HG03565 (cell line): ENCODE results near the gene SH3RF1.
"Not testable (repeated sequence)": the region's sequence is repeated elsewhere in the genome, so short reads cannot be mapped to it uniquely, and the experiment has no call there.

Source experiments
- ATAC-seq: cut with Tn5 transposase; IDR thresholded peaks from one replicate; pipeline ENCODE4 v1.9.1; 2021; ENCODE audit warnings: mild to moderate bottlenecking, moderate library complexity; ENCODE audit not compliant: unreplicated experiment

SH3RF1 gene

DNA sequence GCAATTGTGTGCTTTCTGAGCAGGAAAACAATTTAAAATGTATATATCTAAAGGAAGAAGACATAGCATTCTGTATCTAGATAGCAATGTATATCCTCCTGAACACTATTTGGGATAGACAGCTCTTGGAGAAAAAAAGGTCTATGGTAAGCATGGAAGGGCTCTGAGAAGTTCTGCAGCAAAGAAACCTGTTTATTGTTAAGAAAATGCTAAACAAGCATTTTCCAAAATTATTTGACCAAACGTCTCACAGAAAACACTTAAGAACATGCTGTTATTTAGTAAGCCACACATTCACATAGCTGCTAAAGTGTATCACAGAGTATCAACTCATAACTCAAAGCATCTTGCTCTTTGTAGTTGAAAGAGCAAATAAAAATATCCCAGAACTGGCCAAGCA lies 67.9 kb downstream of the SH3RF1 start:
- ATAC-seq: no peak

DNA sequence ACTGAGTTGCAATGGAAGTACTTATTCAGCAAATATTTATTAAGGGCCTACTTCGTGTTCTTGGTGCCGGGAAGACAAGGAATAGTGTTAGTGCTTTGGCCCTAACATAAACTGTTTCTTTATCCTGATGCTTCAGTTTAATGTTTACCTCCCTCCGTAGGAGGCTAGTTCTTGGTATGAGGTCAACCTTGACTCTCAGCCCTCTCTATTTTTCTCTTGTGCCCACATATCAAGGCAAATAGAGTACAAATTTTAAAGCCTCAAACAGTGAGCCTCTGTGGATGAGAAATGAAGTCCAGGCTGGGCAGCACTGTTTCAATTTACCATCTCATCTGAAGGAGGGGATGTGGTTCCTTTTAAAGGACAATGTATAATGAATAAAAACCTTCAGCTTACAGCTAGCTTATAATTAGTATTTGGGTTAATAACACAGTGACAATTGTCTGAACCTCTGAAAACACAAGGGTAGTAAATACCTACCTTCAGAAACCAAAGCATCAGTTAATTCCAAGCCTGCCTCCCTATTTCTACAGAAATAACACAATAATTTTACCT lies 68.5 kb downstream of the SH3RF1 start:
- no peak for ATAC-seq

GRCh38 chr4:169201222-169202144 lies 69.3 kb downstream of the SH3RF1 start:
- ATAC-seq: no peak

GRCh38 chr4:169200361-169201030 lies 70.3 kb downstream of the SH3RF1 start:
- ATAC-seq: no peak

DNA sequence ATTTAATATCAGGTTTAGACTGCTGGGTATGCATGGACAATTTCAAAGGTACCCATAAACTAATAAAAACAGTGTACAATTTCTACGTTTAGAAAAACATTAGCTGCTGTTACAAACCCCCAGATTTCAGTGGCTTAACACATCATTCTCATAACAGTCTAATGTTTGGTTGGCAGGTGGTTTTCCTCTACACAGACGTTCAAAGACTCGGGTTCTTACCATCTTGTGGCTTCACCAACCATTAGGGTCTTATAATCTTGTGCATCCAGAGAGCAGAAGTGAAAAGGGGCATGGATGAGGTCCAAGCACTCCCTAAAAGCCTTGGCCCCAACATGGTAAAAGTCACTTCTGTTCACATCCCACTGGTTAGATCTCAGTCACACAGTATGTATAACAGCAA lies 71.6 kb downstream of the SH3RF1 start:
- no peak for ATAC-seq

- no peak for ATAC-seq
These were observed 72.6 kb downstream of the SH3RF1 start for GRCh38 chr4:169198167-169198566.

- not testable (repeated sequence) for ATAC-seq
These were observed 73.5 kb downstream of the SH3RF1 start for GRCh38 chr4:169197206-169197605.

- ATAC-seq: no peak
These were observed 75.7 kb downstream of the SH3RF1 start for GRCh38 chr4:169195032-169195431.

DNA sequence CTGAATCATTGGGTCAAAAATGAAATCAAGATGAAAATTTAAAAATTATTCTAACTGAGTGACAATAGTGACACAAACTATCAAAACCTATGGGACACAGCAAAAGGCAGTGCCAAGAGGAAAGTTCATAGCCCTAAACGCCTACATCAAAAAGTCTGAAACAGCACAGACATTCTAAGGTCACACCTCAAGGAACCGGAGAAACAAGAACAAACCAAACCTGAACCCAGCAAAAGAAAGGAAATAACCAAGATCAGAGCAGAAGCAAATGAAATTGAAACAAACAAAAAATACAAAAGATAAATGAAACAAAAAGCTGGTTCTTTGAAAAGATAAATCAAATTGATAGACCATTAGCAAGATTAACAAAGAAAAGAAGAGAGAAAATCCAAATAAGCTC lies 80.8 kb downstream of the SH3RF1 start:
- ATAC-seq: not testable (repeated sequence)

GRCh38 chr4:169189372-169189771 lies 81.4 kb downstream of the SH3RF1 start:
- peak; percentile 75 for ATAC-seq

DNA sequence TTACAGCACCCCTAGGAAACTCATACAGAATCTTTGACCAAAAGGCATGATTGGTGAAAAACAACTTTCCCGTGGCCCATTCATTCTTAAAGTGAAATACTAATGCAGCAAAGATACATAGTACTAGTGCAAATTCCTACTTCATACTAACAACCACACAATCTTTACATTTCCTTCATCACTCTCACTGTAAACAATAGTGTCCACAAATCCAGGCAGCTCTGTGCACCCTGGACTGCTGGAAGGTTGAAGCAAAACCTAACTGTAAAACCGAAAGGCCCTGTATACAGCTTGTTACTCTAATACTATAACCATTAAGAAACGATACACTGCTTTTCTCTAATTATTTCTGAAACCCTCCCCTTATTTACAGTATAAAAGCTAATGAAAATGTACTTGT lies 82.6 kb downstream of the SH3RF1 start:
- ATAC-seq: no peak

- no peak for ATAC-seq
These were observed 85.4 kb downstream of the SH3RF1 start for GRCh38 chr4:169185133-169185956.

GRCh38 chr4:169184686-169185085 lies 86.1 kb downstream of the SH3RF1 start:
- ATAC-seq: no peak

- ATAC-seq: no peak
These were observed 86.5 kb downstream of the SH3RF1 start for GRCh38 chr4:169184236-169184635.

DNA sequence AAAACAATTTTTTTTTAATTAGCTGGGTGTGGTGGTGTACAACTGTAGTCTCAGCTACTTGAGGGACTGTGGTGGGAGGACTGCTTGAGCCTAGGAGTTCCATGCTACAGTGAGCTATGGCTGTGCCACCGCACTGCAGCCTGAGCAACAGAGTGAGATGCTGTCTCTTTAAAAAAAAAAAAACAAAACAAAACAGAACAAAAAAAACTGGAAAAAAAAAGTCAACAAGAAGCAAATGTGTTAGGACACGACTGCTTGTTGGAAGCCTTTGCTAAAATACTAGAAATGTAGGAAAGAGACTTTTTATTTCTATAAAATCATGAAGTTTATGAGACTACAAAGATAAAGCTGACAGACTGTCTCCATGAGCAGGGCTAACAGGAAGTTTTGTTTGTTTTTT lies 87.2 kb downstream of the SH3RF1 start:
- no peak for ATAC-seq

DNA sequence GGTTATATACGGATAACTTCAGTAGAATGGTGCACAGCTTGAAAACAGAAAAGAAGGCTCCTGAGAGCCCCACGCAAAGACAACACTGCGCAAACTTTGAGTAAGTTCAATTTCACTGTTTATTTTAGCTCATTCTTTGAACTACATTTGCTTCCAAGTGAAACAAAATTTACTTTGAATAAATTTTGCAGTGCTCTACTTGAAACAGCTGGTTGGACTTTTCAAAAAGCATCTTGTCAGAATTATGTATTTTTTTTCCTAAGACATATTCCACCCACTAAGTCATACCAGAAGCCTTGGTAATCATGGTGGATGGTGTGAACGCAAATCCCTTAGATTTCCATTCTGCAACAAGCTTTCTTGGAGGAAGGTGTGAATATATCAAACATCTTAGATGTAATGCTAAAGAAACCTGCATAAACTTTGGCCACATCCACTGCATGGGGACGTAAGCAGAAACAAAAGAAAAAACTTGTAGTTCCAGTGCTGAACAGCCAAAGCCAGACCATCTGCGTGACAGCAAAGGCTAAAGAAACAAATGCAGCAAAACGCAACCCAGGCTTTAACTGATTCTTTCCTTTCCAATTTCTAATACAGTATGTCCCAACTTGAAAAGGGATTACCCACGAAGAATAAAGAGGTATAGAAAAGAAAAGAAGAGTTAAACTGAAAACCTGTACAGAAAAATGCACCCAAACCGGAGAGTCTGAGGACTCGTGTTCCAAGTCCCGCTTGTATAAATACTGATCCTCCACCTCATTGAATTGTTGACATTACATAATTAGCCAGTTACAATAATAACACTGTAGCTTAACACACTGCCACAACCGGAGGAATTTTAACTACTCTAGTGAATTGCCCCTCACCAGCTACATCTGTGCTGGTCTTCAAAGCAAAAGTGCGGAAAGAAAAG lies 90.9 kb downstream of the SH3RF1 start:
- ATAC-seq: no peak

GRCh38 chr4:169178092-169178491 lies 92.7 kb downstream of the SH3RF1 start:
- not testable (repeated sequence) for ATAC-seq

- no peak for ATAC-seq
These were observed 95.3 kb downstream of the SH3RF1 start for GRCh38 chr4:169175476-169175875.

- no peak for ATAC-seq
These were observed 95.7 kb downstream of the SH3RF1 start for GRCh38 chr4:169175035-169175434.

GRCh38 chr4:169174247-169174646 lies 96.5 kb downstream of the SH3RF1 start:
- no peak for ATAC-seq
